ENCODE measurements around the gene MEP1A. TPM values are rescaled to one million over a fixed set of nuclear protein-coding genes. Genes with fewer than 3 reads are reported as not detected.
"Not testable (repeated sequence)": the region's sequence is repeated elsewhere in the genome, so short reads cannot be mapped to it uniquely, and the experiment has no call there.

MEP1A gene
- polyA plus RNA-seq (ENCODE audit: insufficient read length in 12 of 12) = 10 to 100 TPM in 1 of 12 donors, under 1 TPM in 1, not detected in 10; 0.45 to 66.0 TPM
- long read RNA-seq, donor 1, transcript MEP1A-201 (14 exons, 2,892 nt) = major isoform, 11 of 101 reads
- long read RNA-seq, donor 1, partial matches to known transcripts = 90 of 101 reads
- long read RNA-seq, donor 1, other reads (novel, unspliced or antisense) = 0 of 101 reads
- long read RNA-seq, donor 2 = 0 reads
- long read RNA-seq, donor 3 = 0 reads
- long read RNA-seq, donor 4 = 0 reads
- long read RNA-seq, donor 5 = 0 reads
- long read RNA-seq, donor 6 = 0 reads
- long read RNA-seq, donor 7 = 0 reads
- long read RNA-seq, donor 8 = 0 reads
- long read RNA-seq, donor 9 = 0 reads
- long read RNA-seq, donor 10 = 0 reads
- long read RNA-seq, donor 11 = 0 reads

- no peak for DNase-seq
Observed at GRCh38 chr6:46793138-46793537, at the start of gene MEP1A. MEP1A (plus strand) TSS chr6:46793389; CDS start chr6:46793399, 10 bp downstream.

- DNase-seq = no peak
Observed at GRCh38 chr6:46743425-46744158, 49.6 kb upstream of the MEP1A start.

- DNase-seq = not testable (repeated sequence)
Observed at GRCh38 chr6:46744159-46744725, 48.9 kb upstream of the MEP1A start.

- no peak for DNase-seq
Observed at GRCh38 chr6:46745973-46746372, 47.2 kb upstream of the MEP1A start.

GRCh38 chr6:46746696-46747095, 46.5 kb upstream of the MEP1A start, which contains the start of gene ANKRD66:
ANKRD66 (plus strand) TSS chr6:46746933; CDS start chr6:46751949, 5,016 bp downstream.
- DNase-seq = no peak

GRCh38 chr6:46748940-46749503, 44.2 kb upstream of the MEP1A start:
- DNase-seq = no peak

- DNase-seq = no peak
Observed at GRCh38 chr6:46749731-46750130, 43.5 kb upstream of the MEP1A start.

- DNase-seq = no peak
Observed at GRCh38 chr6:46751658-46752057, 41.5 kb upstream of the MEP1A start.

GRCh38 chr6:46755865-46756264, 37.3 kb upstream of the MEP1A start:
- DNase-seq = no peak

GRCh38 chr6:46756469-46757213, 36.5 kb upstream of the MEP1A start:
- no peak for DNase-seq

- no peak for DNase-seq
Observed at GRCh38 chr6:46757214-46757596, 36.0 kb upstream of the MEP1A start.

GRCh38 chr6:46758960-46759753, 34.0 kb upstream of the MEP1A start:
- DNase-seq = no peak

- DNase-seq = no peak
Observed at GRCh38 chr6:46760925-46761324, 32.3 kb upstream of the MEP1A start.

- no peak for DNase-seq
Observed at GRCh38 chr6:46763466-46763865, 29.7 kb upstream of the MEP1A start.

- not testable (repeated sequence) for DNase-seq
Observed at GRCh38 chr6:46764280-46764679, 28.9 kb upstream of the MEP1A start.

- DNase-seq = no peak
Observed at GRCh38 chr6:46764961-46765360, 28.2 kb upstream of the MEP1A start.

- DNase-seq = no peak
Observed at GRCh38 chr6:46772016-46772415, 21.2 kb upstream of the MEP1A start.

GRCh38 chr6:46772762-46773161, 20.4 kb upstream of the MEP1A start:
- DNase-seq = peak; percentile 18

GRCh38 chr6:46773201-46773855, 19.9 kb upstream of the MEP1A start:
- DNase-seq = no peak

- not testable (repeated sequence) for DNase-seq
Observed at GRCh38 chr6:46774736-46775135, 18.5 kb upstream of the MEP1A start.

All from muscle of arm (tissue), 14 donors.